IPS-18c (cell line): ENCODE measurements around the gene ARL15.
"Not testable (repeated sequence)": the region's sequence is repeated elsewhere in the genome, so short reads cannot be mapped to it uniquely, and the experiment has no call there.

Experiments used
- H3K4me3 ChIP-seq: 2 replicates; pipeline ENCODE4 v1.7.0; 2013; ENCODE audit warnings: low read depth, mild to moderate bottlenecking, low read length, moderate library complexity; ENCODE audit not compliant: insufficient read depth
- H3K9me3 ChIP-seq: one replicate; pipeline ENCODE4 v1.6.1; 2013; ENCODE audit warnings: mild to moderate bottlenecking, low read length, moderate library complexity; ENCODE audit not compliant: control insufficient read depth, insufficient read depth

Gene ARL15

DNA sequence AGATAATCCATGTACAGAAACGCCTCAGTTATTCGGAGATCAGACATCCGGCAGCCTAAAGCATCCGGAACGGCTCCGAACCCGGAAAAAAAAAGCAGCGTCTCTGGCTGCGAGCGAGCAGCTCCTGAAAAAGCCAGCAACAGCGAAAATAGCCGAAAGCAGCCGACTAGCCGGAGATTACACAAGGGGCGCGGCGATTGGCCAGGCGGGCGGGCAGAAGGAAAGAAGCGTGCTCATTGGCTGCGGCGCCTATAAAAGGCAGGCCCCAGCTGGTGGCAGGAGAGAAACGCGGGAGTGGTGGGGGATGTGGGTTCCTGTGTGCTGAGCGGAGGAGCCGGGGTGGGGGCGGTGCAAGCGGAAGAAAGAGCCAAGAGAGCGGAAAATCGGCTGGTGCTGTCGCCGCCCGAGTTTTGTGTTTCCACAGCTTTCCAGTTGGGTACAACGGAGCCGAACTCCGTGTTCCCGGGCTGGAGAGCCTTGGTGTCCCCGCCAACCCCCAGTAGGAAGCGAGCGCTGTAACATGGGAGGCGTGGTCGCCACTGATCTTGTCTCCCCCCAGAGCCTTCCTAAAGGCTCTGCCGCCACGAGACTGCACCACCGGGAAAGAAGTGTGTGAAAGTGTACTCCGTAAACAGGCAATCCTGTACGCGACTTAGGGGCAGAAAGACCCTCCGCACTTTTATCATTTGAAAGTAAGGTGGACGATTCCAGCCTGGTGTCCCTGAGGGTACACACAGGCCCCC lies at the start of gene ARL15:
Gene ARL15 (minus strand): TSS at position 141 of the 743 bp plus-strand sequence.
- Histone ChIP-seq H3K4me3 (peak within 1 kb of the TSS; percentile 92), H3K9me3 (no peaks in the 10 kb centered on the region)

DNA sequence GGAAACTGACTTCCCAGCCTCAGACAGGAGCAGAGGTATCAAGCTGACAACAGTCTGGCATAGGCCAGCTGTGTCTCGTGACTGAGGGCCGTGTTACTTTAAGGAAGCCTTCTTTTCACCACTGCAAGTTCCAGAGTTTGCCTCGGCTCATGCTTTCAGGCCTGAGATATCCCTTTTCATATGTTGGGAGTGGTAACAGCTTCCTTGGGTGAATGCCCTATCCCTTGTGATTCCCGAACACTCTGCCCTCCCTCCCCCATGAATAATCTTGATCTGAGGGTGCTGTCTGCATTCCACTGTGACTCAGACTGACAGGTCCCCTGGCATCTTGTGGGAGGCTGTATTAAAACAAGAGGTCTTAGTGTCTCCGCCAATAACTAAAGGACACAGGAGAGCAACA lies 49.7 kb upstream of the ARL15 start:
- Histone ChIP-seq H3K9me3 (no peaks in the 10 kb centered on the region), H3K4me3 (no peak overlapping the region)

DNA sequence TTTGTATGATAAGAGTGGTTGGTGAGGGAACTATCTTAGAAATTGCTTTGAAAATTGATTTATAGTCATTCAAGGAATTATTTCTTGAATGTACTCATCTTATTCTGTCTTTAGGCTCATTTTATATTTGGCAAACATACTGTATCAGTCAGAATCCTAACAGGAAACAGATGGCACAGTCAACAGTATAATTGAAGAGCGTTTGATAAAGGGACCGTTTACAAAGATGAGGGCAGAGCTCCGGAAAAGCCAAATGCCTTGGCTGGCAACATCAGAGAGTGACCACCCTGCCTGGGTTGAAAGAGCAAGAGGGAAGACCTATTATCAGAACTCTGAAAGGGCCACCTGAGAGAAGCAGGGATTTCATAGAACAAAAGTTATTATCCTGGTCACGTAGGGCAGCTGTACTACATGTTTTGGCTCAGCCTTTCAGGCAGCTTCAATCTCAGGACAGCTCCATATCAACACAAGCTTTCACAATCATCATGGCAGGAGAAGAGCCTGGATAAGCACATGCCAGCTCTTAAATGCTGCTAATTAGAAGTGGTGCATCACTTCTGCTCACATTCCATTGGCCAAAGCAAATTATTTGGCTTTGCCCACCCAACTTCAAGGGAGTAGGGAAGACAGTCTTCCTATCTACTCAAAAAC lies 47.2 kb upstream of the ARL15 start:
- no peak overlapping the region for H3K4me3 ChIP-seq
- peaks cover 4% of the 10 kb centered on the region for H3K9me3 ChIP-seq

DNA sequence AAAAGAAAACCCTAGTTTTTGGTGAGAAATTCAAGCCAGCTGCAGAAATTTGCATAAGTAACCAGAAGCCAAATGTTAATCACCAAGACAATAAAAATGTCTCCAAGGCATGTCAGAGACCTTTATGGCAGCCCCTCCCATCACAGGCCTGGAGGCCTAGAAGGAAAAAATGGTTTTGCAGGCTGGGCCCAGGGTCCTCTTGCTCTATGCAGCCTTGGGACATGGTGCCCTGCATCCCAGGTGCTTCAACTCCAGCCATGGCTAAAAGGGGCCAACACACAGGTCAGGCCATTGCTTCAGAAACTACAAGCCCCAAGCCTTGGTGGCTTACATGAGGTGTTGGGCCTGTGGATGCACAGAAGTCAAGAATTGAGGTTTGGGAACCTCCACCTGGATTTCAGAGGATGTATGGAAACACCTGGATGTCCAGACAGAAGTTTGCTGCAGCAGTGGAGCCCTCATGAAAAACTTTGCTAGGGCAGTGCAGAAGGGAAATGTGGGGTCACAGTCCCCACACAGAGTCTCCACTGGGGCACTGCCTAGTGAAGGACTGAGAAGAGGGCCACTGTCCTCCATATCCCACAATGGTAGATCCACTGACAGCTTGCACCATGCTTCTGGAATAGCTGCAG lies 43.7 kb upstream of the ARL15 start:
- H3K9me3 ChIP-seq, H3K4me3 ChIP-seq: not testable (repeated sequence)

DNA sequence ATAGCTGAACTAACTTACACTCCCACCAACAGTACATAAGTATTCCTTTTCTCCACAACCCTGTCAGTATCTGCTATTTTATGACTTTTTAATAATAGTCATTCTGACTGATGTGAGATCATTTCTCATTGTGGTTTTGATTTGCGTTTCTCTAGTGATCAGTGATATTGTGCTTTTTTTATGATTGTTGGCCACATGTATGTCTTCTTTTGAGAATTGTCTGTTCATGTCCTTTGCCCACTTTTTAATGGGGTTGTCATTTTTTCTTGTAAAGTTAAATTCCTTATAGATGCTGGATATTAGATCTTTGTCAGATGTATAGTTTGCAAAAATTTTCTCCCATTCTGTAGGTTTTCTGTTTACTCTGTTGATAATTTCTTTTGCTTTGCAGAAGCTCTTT lies 42.2 kb upstream of the ARL15 start:
- not testable (repeated sequence) for H3K9me3 ChIP-seq, H3K4me3 ChIP-seq

DNA sequence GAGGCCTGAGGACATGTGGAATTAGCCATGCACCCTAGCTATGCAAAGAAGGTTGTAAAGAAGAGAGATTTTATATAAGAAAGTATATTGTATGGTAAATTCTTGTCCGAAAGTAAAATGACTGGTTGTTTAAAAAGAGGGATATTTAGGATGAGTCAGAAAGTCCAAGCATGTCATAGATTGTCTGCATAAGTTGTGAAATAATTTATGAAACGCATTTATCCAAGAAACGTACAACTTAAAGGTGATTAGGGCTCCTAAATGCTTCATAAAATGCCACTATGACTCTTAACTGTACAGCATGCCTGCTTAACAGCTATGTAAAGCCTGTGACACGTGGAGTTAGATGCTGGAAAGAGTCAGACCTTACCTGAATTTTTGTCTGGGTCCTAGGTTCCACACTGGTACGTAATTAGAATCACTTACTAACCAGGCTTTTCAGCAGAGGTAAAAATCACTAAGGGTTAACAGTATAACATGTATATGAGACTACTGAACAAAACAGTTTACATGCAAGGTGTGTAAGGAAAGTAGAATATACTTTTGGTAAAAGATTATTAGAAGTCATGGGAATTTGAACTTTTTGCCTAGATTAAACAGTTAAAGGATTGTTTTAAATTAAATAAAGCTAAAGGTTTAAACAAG lies 37.0 kb upstream of the ARL15 start:
- Histone ChIP-seq H3K4me3 (no peak overlapping the region), H3K9me3 (no peaks in the 10 kb centered on the region)

DNA sequence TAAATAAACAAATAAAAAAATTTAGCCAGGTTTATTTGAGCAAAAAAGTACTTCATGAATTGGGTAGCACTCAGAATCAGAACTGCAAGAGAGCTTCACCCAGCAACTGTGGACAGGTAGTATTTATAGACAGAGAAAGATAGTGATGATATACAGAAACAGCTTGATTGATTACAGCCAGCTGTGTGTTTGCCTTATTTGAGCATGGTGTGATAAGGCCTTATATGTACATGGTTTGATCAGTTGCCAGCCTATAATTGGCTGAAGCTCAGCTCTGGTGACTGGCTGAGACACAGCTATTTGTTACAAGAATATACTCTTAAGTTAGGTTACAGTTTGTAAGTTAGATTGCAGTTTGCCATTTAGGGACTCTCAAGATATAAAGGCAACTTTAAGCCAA lies 34.3 kb upstream of the ARL15 start:
- Histone ChIP-seq H3K4me3 (no peak overlapping the region), H3K9me3 (no peaks in the 10 kb centered on the region)

DNA sequence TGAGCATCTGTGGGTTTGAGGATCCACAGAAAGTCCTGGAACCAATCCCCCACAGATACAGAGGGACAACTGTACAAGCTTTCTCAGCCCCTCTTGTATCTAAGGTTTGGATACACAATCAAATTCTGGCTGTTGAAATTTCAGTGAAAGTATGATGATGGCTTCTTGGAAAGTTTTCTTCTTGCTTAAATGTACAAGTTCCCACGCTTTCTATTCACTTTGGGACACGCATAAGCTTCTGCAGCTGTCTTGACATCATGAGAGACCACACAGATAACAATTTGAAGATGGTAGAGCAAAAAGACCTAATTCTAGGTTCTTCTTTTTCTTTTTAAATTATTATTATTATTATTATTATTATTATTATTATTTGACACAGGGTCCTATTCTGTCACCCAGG lies 31.6 kb upstream of the ARL15 start:
- Histone ChIP-seq H3K9me3 (no peaks in the 10 kb centered on the region), H3K4me3 (no peak overlapping the region)

DNA sequence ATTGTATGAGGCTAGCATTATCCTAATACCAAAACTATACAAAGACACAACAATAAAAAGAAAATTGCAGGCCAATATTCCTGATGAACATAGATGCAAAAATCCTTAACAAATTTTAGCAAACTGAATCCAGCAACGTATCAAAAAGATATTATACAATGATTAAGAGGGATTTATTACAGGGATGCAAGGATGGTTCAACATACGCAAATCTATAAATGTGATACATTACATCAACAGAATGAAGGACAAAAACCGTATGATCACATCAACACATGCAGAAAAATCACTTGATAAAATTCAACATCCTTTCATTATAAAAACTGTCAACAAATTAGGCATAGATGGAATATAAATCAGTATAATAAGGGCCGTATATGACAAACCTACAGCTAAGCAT lies 27.1 kb upstream of the ARL15 start:
- Histone ChIP-seq H3K9me3 (no peaks in the 10 kb centered on the region), H3K4me3 (no peak overlapping the region)

DNA sequence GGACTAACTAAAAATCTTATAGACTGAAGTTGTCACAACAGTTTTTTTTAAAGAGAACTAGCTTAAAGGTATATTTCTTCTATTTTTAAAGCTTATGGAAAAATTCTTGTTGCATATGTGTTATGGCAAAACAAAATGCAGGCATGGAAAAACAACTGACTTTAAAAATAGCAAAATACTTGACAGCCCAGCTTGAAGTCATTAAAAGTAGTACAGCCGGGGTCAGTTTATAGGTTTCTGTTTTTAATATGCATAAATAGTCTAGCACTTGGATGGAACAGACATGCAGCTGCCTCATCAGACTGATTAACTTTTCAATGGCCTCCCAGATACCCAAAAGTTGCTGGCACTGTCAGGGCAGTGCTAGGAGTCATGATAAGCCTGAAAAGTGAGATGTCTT lies 22.3 kb upstream of the ARL15 start:
- Histone ChIP-seq H3K9me3 (no peaks in the 10 kb centered on the region), H3K4me3 (no peak overlapping the region)

DNA sequence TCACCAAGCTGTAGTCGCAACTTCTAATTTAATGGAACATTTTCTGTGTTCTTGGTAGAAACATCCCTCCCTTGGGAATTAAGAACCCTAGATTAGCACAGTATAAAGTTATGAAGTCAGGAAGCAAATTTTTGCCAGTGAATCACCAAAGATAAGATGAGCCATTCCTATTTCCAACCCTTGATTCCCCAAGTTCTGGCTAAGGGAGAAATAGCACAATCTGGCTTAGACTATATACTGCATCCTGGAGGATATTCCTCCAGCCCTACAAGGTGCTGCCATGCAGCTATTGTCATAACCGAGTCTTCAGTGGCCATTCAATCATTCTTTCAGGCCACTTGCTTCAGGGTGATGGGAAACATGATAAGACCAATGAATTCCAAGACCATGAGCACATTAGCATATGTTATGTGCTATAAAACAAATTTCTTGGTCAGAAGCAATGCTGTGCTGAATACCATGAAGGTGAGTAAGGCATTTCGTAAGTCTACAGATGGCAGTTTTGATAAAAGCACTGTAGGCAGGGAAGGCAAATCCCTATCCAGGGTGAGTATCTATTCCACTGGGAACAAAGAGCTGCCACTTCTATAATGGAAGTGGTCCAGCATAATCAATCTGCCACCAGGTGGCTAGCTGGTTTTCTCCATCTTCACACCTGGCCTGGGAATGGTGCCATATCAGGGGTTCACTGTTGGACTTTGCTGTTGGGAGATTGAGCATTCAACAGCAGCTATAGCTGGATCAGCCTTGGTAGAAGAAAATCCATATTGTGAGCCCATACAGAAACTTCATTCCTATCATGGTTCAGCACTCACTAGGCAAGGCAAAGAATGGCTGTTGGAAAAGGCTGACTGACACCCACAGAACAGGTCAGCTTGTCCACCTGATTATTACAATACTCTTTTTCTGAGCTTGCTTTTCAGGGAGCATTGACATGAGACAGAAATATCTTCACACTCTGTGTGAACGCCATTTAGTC lies 19.6 kb upstream of the ARL15 start:
- H3K4me3 ChIP-seq: no peak overlapping the region
- H3K9me3 ChIP-seq: no peaks in the 10 kb centered on the region

DNA sequence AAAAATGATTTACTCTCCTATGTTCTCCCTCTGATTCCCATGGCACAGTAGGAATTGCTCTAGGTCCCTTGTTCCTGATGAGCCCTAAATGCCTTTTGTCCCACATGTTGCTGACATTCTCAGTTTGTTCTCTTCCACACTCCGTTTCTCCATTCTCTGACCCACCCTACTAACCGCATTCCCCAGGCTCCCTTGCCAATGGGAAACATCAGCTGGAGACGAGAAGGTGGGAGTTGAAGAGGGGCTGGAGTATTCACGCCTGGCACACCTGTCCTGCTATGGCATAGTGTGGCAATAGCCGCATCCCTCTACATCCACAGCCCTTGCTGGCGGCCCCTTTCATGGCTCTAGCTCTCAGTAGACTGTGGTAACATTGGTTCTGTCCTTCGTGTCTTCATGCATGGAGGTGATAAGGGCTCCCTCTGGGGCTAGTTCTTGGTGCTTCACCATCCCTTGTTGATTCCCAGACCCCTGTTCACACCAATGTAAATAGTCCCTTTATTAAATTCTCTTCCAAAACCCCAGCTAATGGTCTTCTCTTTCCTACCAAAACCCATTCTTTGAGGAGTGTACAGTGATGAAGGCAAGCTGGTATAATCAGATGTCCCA lies 16.4 kb upstream of the ARL15 start:
- Histone ChIP-seq H3K9me3 (no peaks in the 10 kb centered on the region), H3K4me3 (no peak overlapping the region)

DNA sequence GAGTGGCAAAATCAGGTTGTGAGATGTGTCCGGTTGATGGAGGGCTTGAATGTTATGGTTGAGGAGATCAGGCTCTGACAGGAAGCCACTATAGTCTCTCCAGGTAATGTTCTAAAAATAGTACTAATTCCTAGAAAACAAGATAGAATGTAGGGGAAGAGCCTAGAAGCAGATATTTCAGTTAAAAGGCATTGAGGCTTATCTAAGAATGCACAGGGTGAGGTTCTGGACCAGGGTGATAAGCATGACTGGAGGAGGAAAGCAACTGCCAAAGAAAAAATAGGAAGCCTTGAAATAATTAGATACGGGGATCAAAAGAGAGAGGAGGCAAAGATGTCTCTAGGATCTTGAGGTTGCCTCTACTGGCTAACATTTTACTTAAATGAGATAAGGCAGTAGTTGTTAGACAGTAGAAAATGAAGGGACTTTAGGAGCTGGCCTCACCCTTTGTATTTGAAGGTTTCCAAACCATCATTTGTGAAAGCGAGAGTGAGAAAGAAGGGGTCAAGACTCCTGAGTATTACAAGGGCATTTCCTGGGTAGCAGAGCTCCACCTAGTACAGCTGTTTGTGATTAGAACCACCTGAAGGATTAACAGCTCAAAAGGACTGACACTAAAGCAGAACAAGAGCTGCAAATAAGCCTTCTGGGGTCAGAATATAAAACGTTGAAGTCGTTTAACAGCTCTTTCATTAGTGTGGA lies 15.4 kb upstream of the ARL15 start:
- Histone ChIP-seq H3K9me3 (no peaks in the 10 kb centered on the region), H3K4me3 (no peak overlapping the region)

DNA sequence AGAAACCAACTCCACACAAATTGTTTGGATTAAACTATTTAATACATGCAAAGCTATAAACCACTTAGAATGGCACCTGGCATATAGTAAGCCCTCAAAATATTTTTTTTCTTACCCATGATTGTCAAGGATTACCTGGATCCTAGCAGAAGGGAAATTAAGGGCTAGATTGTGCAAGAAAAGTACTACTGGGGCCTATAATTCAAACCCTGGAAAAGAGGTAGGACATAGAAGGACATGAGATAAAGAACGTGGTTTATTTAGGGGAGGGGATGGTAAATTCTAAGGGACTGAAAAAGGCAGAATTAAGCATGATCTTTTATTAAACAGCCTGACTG lies 14.9 kb upstream of the ARL15 start:
- H3K9me3 ChIP-seq: no peaks in the 10 kb centered on the region
- no peak overlapping the region for H3K4me3 ChIP-seq

DNA sequence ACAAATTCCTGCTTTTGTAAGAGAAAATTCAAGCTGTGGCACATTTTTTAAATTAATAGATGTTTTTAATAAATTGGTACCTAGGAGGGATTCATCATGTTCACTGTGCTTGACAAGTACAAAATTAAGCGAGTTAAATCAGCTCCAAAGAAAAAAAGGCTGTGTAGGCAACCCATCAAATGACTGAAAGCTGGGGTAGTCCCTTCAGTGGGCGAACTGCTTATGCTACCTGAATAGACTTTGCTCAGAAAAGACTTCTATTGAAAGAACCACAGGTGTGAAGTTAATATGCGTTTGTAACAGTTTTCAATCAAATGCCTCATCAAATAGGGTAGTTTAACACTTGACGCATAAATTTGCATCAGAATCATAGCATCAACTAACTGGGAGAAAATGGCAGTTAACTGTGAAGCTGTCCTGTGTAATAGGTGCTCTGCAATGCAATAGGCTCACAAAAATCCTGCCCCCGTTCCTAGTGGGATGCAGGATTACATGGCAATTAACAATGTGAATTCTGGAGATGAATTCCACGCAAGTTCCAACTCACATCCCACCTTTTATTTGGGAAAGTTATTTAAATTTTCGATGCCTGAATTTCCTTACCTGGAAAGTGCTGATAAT lies 14.4 kb upstream of the ARL15 start:
- Histone ChIP-seq H3K9me3 (no peaks in the 10 kb centered on the region), H3K4me3 (no peak overlapping the region)

DNA sequence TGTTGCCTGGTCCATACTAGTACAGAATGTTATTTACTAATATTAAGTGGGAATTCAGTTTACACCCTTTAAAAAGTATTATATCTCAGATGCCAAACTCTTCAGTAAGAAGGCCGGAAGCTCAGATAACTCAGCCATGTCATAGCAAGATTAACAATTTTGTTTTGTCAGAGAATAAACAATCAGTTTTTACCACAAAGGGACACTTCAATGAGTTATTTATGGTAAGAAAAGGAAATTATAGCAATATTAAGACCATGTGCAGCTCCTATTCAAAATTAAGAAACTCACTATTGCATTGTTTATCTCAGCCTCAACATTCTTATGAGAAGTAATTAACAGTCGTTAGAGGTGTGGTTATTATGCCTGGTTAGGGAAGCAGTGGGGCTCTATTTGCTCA lies 13.1 kb upstream of the ARL15 start:
- Histone ChIP-seq H3K4me3 (no peak overlapping the region), H3K9me3 (no peaks in the 10 kb centered on the region)
